ENCODE results near the gene SETBP1. TPM values are rescaled to one million over a fixed set of nuclear protein-coding genes. Genes with fewer than 3 reads are reported as not detected.

SETBP1 gene
- total and polyA plus RNA-seq, 4 donors, result 1.3 to 85.0 (median 24.1) TPM

- no peak for ATAC-seq (ENCODE audit: low FRiP score)
- Histone ChIP-seq H3K4me1 (ENCODE audit: control insufficient read depth in 1 of 2, insufficient read depth in 2 of 2, low read length in 2 of 2) (peaks cover 2% of the 10 kb centered on the region in 2 donors), H3K27me3 (ENCODE audit: control insufficient read depth in 1 of 2, insufficient read depth in 2 of 2, low read length in 1 of 2) (no peaks in the 10 kb centered on the region), H3K9me3 (ENCODE audit: control insufficient read depth, low read length) (no peaks in the 10 kb centered on the region), H3K27ac (ENCODE audit: low read depth in 1 of 2, low read length in 2 of 2) (no peak overlapping the region), H3K36me3 (ENCODE audit: control insufficient read depth in 1 of 2, insufficient read depth in 2 of 2, low read length in 1 of 2) (no peaks in the 10 kb centered on the region), H3K4me3 (ENCODE audit: low read length in 2 of 2) (no peak overlapping the region)
- no peak for DNase-seq
- WGBS, 2 donors, result 93 to 95% methylated on average over 2 of the region's 2 CpGs
- intact Hi-C loops (cut with DNase I), result no loop called here
Measured at GRCh38 chr18:44705075-44705675, 24.5 kb downstream of the SETBP1 start.

GRCh38 chr18:44708451-44709083, 27.9 kb downstream of the SETBP1 start:
- no peaks in the 10 kb centered on the region for H3K27me3 ChIP-seq (ENCODE audit: control insufficient read depth in 1 of 2, insufficient read depth in 2 of 2, low read length in 1 of 2)
- peaks cover 0 to 2% of the 10 kb centered on the region in 2 donors for H3K36me3 ChIP-seq (ENCODE audit: control insufficient read depth in 1 of 2, insufficient read depth in 2 of 2, low read length in 1 of 2)
- no peak overlapping the region for H3K27ac ChIP-seq (ENCODE audit: low read depth in 1 of 2, low read length in 2 of 2)
- peaks cover 0 to 2% of the 10 kb centered on the region in 2 donors for H3K4me1 ChIP-seq (ENCODE audit: control insufficient read depth in 1 of 2, insufficient read depth in 2 of 2, low read length in 2 of 2)
- no peaks in the 10 kb centered on the region for H3K9me3 ChIP-seq (ENCODE audit: control insufficient read depth, low read length)
- H3K4me3 ChIP-seq (ENCODE audit: low read length in 2 of 2), result peak overlapping the region in 1 of 2 donors; percentile 29
- 23 to 25% methylated on average over 9 of the region's 9 CpGs for WGBS, 2 donors
- DNase-seq, result peak in 1 of 2 donors; percentile 58
- ATAC-seq (ENCODE audit: low FRiP score), result peak; percentile 74
- intact Hi-C loops (cut with DNase I), result no loop called here

GRCh38 chr18:44709307-44710126, 28.8 kb downstream of the SETBP1 start:
- Histone ChIP-seq H3K4me3 (ENCODE audit: low read length in 2 of 2) (no peak overlapping the region), H3K4me1 (ENCODE audit: control insufficient read depth in 1 of 2, insufficient read depth in 2 of 2, low read length in 2 of 2) (peaks cover 0 to 2% of the 10 kb centered on the region in 2 donors), H3K9me3 (ENCODE audit: control insufficient read depth, low read length) (no peaks in the 10 kb centered on the region), H3K27ac (ENCODE audit: low read depth in 1 of 2, low read length in 2 of 2) (peak overlapping the region in 1 of 2 donors; percentile 59), H3K36me3 (ENCODE audit: control insufficient read depth in 1 of 2, insufficient read depth in 2 of 2, low read length in 1 of 2) (peaks cover 0 to 2% of the 10 kb centered on the region in 2 donors), H3K27me3 (ENCODE audit: control insufficient read depth in 1 of 2, insufficient read depth in 2 of 2, low read length in 1 of 2) (no peaks in the 10 kb centered on the region)
- ATAC-seq (ENCODE audit: low FRiP score) (no peak), DNase-seq (no peak)
- 74 to 81% methylated on average over 9 of the region's 9 CpGs for WGBS, 2 donors
- intact Hi-C loops (cut with DNase I), result no loop called here

GRCh38 chr18:44710931-44711330, 30.2 kb downstream of the SETBP1 start:
- Histone ChIP-seq H3K4me1 (ENCODE audit: control insufficient read depth in 1 of 2, insufficient read depth in 2 of 2, low read length in 2 of 2) (peaks cover 0 to 2% of the 10 kb centered on the region in 2 donors), H3K9me3 (ENCODE audit: control insufficient read depth, low read length) (no peaks in the 10 kb centered on the region), H3K36me3 (ENCODE audit: control insufficient read depth in 1 of 2, insufficient read depth in 2 of 2, low read length in 1 of 2) (peaks cover 0 to 2% of the 10 kb centered on the region in 2 donors), H3K27me3 (ENCODE audit: control insufficient read depth in 1 of 2, insufficient read depth in 2 of 2, low read length in 1 of 2) (no peaks in the 10 kb centered on the region), H3K4me3 (ENCODE audit: low read length in 2 of 2) (no peak overlapping the region), H3K27ac (ENCODE audit: low read depth in 1 of 2, low read length in 2 of 2) (no peak overlapping the region)
- WGBS, 2 donors, result 98 to 99% methylated on average over 8 of the region's 8 CpGs
- ATAC-seq (ENCODE audit: low FRiP score), result no peak
- no peak for DNase-seq
- intact Hi-C loops (cut with DNase I), result no loop called here

GRCh38 chr18:44712025-44712424, 31.3 kb downstream of the SETBP1 start:
- WGBS, 2 donors, result 96 to 97% methylated on average over 2 of the region's 2 CpGs

GRCh38 chr18:44713435-44713834, 32.7 kb downstream of the SETBP1 start:
- no peak overlapping the region for H3K4me3 ChIP-seq (ENCODE audit: low read length in 2 of 2)
- H3K4me1 ChIP-seq (ENCODE audit: control insufficient read depth in 1 of 2, insufficient read depth in 2 of 2, low read length in 2 of 2), result peaks cover 0 to 2% of the 10 kb centered on the region in 2 donors
- H3K27ac ChIP-seq (ENCODE audit: low read depth in 1 of 2, low read length in 2 of 2), result no peak overlapping the region
- intact Hi-C loops (cut with DNase I), result no loop called here
- H3K9me3 ChIP-seq (ENCODE audit: control insufficient read depth, low read length), result no peaks in the 10 kb centered on the region
- H3K36me3 ChIP-seq (ENCODE audit: control insufficient read depth in 1 of 2, insufficient read depth in 2 of 2, low read length in 1 of 2), result peaks cover 2 to 3% of the 10 kb centered on the region in 2 donors
- WGBS, 2 donors, result 97 to 99% methylated on average over 3 of the region's 3 CpGs
- ATAC-seq (ENCODE audit: low FRiP score) (no peak), DNase-seq (no peak)
- H3K27me3 ChIP-seq (ENCODE audit: control insufficient read depth in 1 of 2, insufficient read depth in 2 of 2, low read length in 1 of 2), result no peaks in the 10 kb centered on the region

More at GRCh38 chr18:44712025-44712424, 31.3 kb downstream of the SETBP1 start:
- Histone ChIP-seq H3K4me3 (ENCODE audit: low read length in 2 of 2) (no peak overlapping the region), H3K36me3 (ENCODE audit: control insufficient read depth in 1 of 2, insufficient read depth in 2 of 2, low read length in 1 of 2) (peaks cover 2% of the 10 kb centered on the region in 2 donors), H3K27ac (ENCODE audit: low read depth in 1 of 2, low read length in 2 of 2) (no peak overlapping the region), H3K9me3 (ENCODE audit: control insufficient read depth, low read length) (no peaks in the 10 kb centered on the region), H3K4me1 (ENCODE audit: control insufficient read depth in 1 of 2, insufficient read depth in 2 of 2, low read length in 2 of 2) (peaks cover 0 to 2% of the 10 kb centered on the region in 2 donors), H3K27me3 (ENCODE audit: control insufficient read depth in 1 of 2, insufficient read depth in 2 of 2, low read length in 1 of 2) (no peaks in the 10 kb centered on the region)
- DNase-seq (no peak), ATAC-seq (ENCODE audit: low FRiP score) (no peak)
- intact Hi-C loops (cut with DNase I), result no loop called here

GRCh38 chr18:44714376-44714775, 33.7 kb downstream of the SETBP1 start:
- no peak for DNase-seq
- intact Hi-C loops (cut with DNase I), result no loop called here
- peaks cover 2 to 3% of the 10 kb centered on the region in 2 donors for H3K36me3 ChIP-seq (ENCODE audit: control insufficient read depth in 1 of 2, insufficient read depth in 2 of 2, low read length in 1 of 2)
- no peak for ATAC-seq (ENCODE audit: low FRiP score)
- H3K27me3 ChIP-seq (ENCODE audit: control insufficient read depth in 1 of 2, insufficient read depth in 2 of 2, low read length in 1 of 2), result no peaks in the 10 kb centered on the region
- no peaks in the 10 kb centered on the region for H3K9me3 ChIP-seq (ENCODE audit: control insufficient read depth, low read length)
- H3K4me3 ChIP-seq (ENCODE audit: low read length in 2 of 2), result no peak overlapping the region
- WGBS, 2 donors, result 96 to 99% methylated on average over 9 of the region's 9 CpGs
- no peaks in the 10 kb centered on the region for H3K4me1 ChIP-seq (ENCODE audit: control insufficient read depth in 1 of 2, insufficient read depth in 2 of 2, low read length in 2 of 2)
- H3K27ac ChIP-seq (ENCODE audit: low read depth in 1 of 2, low read length in 2 of 2), result no peak overlapping the region

GRCh38 chr18:44715245-44715644, 34.6 kb downstream of the SETBP1 start:
- DNase-seq, result no peak

More at GRCh38 chr18:44715245-44715644, 34.6 kb downstream of the SETBP1 start:
- H3K4me3 ChIP-seq (ENCODE audit: low read length in 2 of 2), result no peak overlapping the region
- no peak overlapping the region for H3K27ac ChIP-seq (ENCODE audit: low read depth in 1 of 2, low read length in 2 of 2)
- H3K27me3 ChIP-seq (ENCODE audit: control insufficient read depth in 1 of 2, insufficient read depth in 2 of 2, low read length in 1 of 2), result no peaks in the 10 kb centered on the region
- H3K36me3 ChIP-seq (ENCODE audit: control insufficient read depth in 1 of 2, insufficient read depth in 2 of 2, low read length in 1 of 2), result peaks cover 2 to 3% of the 10 kb centered on the region in 2 donors
- WGBS, 2 donors, result 83 to 93% methylated on average over 7 of the region's 7 CpGs
- no peaks in the 10 kb centered on the region for H3K4me1 ChIP-seq (ENCODE audit: control insufficient read depth in 1 of 2, insufficient read depth in 2 of 2, low read length in 2 of 2)
- ATAC-seq (ENCODE audit: low FRiP score), result peak; percentile 76
- intact Hi-C loops (cut with DNase I), result no loop called here
- no peaks in the 10 kb centered on the region for H3K9me3 ChIP-seq (ENCODE audit: control insufficient read depth, low read length)
